Ascending aorta (tissue), 2 donors: ENCODE data around the gene SGSM2. TPM values are rescaled to one million over a fixed set of nuclear protein-coding genes. Genes with fewer than 3 reads are reported as not detected.

Experiments used
- DNase-seq, 2 donors: peaks; one replicate each; pipeline ENCODE4 v3.0.0-alpha.2; 2019; ENCODE audit warnings: low spot score in 2 of 2
- H3K27ac ChIP-seq, 2 donors: fragments of 200-600 bp; sonication (generic); one replicate each; pipeline ENCODE4 v1.5.1; 2016 to 2017; ENCODE audit warnings: mild to moderate bottlenecking in 1 of 2
- H3K27me3 ChIP-seq: fragments of 200-600 bp; sonication (generic); one replicate; pipeline ENCODE4 v1.5.1; 2017
- H3K36me3 ChIP-seq, 2 donors: fragments of 200-600 bp; sonication (generic); one replicate each; pipeline ENCODE4 v1.5.1; 2016
- H3K4me1 ChIP-seq, 2 donors: fragments of 200-600 bp; sonication (generic); one replicate each; pipeline ENCODE4 v1.5.1; 2016 to 2017; ENCODE audit warnings: mild to moderate bottlenecking in 1 of 2
- H3K4me3 ChIP-seq, 2 donors: fragments of 200-600 bp; sonication (generic); one replicate each; pipeline ENCODE4 v1.5.1; 2016 to 2017; ENCODE audit warnings: mild to moderate bottlenecking in 1 of 2
- H3K9me3 ChIP-seq, 2 donors: fragments of 200-600 bp; sonication (generic); one replicate each; pipeline ENCODE4 v1.5.1; 2016
- CTCF ChIP-seq, 3 experiments: fragments of 200-600 bp in 2 of 3; fragments of 450-650 bp in 1 of 3; sonication (generic) in 2 of 3; IDR thresholded peaks; one replicate each; pipeline ENCODE4 v1.5.1; 2016 to 2019; ENCODE audit warnings: antibody characterized with exemption in 3 of 3, mild to moderate bottlenecking in 1 of 3, moderate library complexity in 1 of 3
- intact Hi-C: fragments of 100-400 bp; cut with DNase I; formaldehyde crosslinking; loops from one replicate; pipeline ENCODE4 v1.15.1; 2023
- total RNA-seq: library from RNA; depleted of rRNA; stranded (reverse); fragments of >200 nt; gene quantifications from one replicate; pipeline ENCODE4 v1.1.0, GENCODE V29; 2016

SGSM2 gene
- total RNA-seq, 1 donor from 2014 or later = 127 TPM

GRCh38 chr17:2401426-2402221, 64.3 kb downstream of the SGSM2 start:
- intact Hi-C loops = loop anchor here (1.0 to 5.0 kb wide), 2 partner anchors 8 to 684 kb away; no protein-coding TSS in a partner anchor
- DNase-seq = peak; percentile 100
- peaks cover 26 to 60% of the 10 kb centered on the region in 2 donors for H3K4me1 ChIP-seq
- H3K27ac ChIP-seq = peak overlapping the region; percentile 97 to 98
- H3K36me3 ChIP-seq = no peaks in the 10 kb centered on the region
- H3K4me3 ChIP-seq = peak overlapping the region; percentile 84 to 86
- no peaks in the 10 kb centered on the region for H3K27me3 ChIP-seq
- H3K9me3 ChIP-seq = no peaks in the 10 kb centered on the region
- no peak for TF ChIP-seq CTCF (IDR thresholded peaks at IDR 0.05)

- no peaks in the 10 kb centered on the region for H3K36me3 ChIP-seq
- DNase-seq = no peak
- peak overlapping the region; percentile 84 to 86 for H3K4me3 ChIP-seq
- no peak for TF ChIP-seq CTCF (IDR thresholded peaks at IDR 0.05)
- no peaks in the 10 kb centered on the region for H3K9me3 ChIP-seq
- peaks cover 24 to 58% of the 10 kb centered on the region in 2 donors for H3K4me1 ChIP-seq
- H3K27me3 ChIP-seq = no peaks in the 10 kb centered on the region
- intact Hi-C loops = loop anchor here (5.0 kb wide), 1 partner anchor 685 kb away; no protein-coding TSS in a partner anchor
- peak overlapping the region; percentile 97 to 98 for H3K27ac ChIP-seq
These were observed 65.2 kb downstream of the SGSM2 start for GRCh38 chr17:2402544-2402943.

GRCh38 chr17:2403044-2403443, 65.7 kb downstream of the SGSM2 start:
- H3K36me3 ChIP-seq = no peaks in the 10 kb centered on the region
- peak overlapping the region; percentile 97 to 98 for H3K27ac ChIP-seq
- peaks cover 20 to 54% of the 10 kb centered on the region in 2 donors for H3K4me1 ChIP-seq
- H3K27me3 ChIP-seq = no peaks in the 10 kb centered on the region
- no peak for DNase-seq
- H3K9me3 ChIP-seq = no peaks in the 10 kb centered on the region
- no peak for TF ChIP-seq CTCF (IDR thresholded peaks at IDR 0.05)
- intact Hi-C loops = loop anchor here (5.0 kb wide), 1 partner anchor 686 kb away; no protein-coding TSS in a partner anchor
- peak overlapping the region; percentile 84 to 86 for H3K4me3 ChIP-seq

- Histone ChIP-seq H3K9me3 (no peaks in the 10 kb centered on the region), H3K36me3 (no peaks in the 10 kb centered on the region), H3K4me1 (peaks cover 12 to 47% of the 10 kb centered on the region in 2 donors), H3K27ac (peak overlapping the region; percentile 97 to 98), H3K4me3 (no peak overlapping the region), H3K27me3 (no peaks in the 10 kb centered on the region)
- TF ChIP-seq CTCF (IDR thresholded peaks at IDR 0.05) = no peak
- no peak for DNase-seq
- intact Hi-C loops = no loop called here
These were observed 68.1 kb downstream of the SGSM2 start for GRCh38 chr17:2405247-2405926.

GRCh38 chr17:2406271-2406902, 69.1 kb downstream of the SGSM2 start:
- DNase-seq = no peak
- H3K9me3 ChIP-seq = no peaks in the 10 kb centered on the region
- no peak for TF ChIP-seq CTCF (IDR thresholded peaks at IDR 0.05)
- H3K4me1 ChIP-seq = peaks cover 12 to 47% of the 10 kb centered on the region in 2 donors
- intact Hi-C loops = loop anchor here (2.0 kb wide), 1 partner anchor 14 kb away; no protein-coding TSS in a partner anchor
- peak overlapping the region in 1 of 2 donors; percentile 2 for H3K4me3 ChIP-seq
- no peaks in the 10 kb centered on the region for H3K36me3 ChIP-seq
- H3K27ac ChIP-seq = peak overlapping the region; percentile 89 to 97
- no peaks in the 10 kb centered on the region for H3K27me3 ChIP-seq
